SU-DHL-6 (cell line): Measurements from ENCODE around the gene ZNF423.

ENCODE experiments used
- CTCF ChIP-seq: fragments of 200-600 bp; sonication (generic); IDR thresholded peaks from one replicate; pipeline ENCODE4 v1.5.1; 2017; ENCODE audit warnings: antibody characterized with exemption, mild to moderate bottlenecking, low read length, moderate library complexity; ENCODE audit not compliant: insufficient read depth, poor library complexity, severe bottlenecking
- EZH2phosphoT487 ChIP-seq: fragments of 200-600 bp; sonication (generic), shearing (Covaris generic); conservative IDR thresholded peaks from 2 replicates; pipeline ENCODE4 v1.6.1; 2018; ENCODE audit warnings: mild to moderate bottlenecking, antibody characterized with exemption, low read length, moderate library complexity, mixed read lengths

GRCh38 chr16:49597796-49598195 is 258.1 kb downstream of the ZNF423 start:
- TF ChIP-seq CTCF (no peak), EZH2phosphoT487 (no peak)
